ENCODE data around the gene MAP4.

DNA sequence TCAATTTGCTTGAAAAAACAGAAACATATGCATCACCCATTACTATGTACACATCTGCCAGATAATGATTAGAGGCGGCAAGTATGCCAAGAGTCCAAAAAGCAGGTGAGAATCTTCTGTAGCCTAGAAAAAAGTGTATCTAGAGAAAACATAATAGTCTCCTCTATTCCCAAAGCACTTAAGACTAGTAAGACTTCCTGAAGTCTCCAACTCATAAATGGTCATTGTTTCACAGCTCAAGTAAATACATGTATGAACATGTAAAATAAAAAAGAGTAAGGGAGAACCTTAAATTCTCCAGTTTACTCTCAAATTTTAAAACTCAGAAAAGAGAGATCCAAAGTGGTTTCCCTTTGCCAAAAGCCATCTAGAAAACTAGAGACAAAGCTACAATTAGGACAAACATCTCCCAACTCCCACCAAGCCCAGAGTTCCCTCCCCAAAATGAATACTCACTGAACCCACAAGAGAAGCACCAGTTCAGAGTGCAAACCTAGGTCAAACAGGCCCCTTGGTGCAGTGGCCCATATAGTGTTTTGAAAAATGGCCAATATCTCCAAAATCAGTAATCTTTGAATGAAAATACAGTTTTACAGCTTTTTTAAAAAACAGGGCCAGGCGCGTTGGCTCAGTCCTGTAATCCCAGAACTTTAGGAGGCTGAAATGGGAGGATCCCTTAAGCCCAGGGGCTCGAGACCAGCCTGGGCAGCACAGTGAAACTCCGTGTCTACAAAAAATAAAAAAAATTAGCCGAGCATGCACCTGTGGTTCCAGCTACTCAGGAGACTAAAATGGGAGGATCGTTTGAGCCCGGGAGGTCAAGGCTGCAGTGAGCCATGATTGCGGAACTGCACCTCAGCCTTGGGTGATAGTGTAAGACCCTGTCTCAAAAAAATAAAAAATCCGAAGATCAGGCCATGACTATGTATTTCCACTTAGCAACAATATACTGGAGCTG is 11.0 kb upstream of the MAP4 start:
- TF ChIP-seq POLR2AphosphoS5 (IDR thresholded peaks at IDR 0.05) (no peak), POLR2A (IDR thresholded peaks at IDR 0.05; ENCODE audit: low read depth) (no peak), EP300 (IDR thresholded peaks at IDR 0.05) (no peak)
- TF ChIP-seq, protein P1, sequence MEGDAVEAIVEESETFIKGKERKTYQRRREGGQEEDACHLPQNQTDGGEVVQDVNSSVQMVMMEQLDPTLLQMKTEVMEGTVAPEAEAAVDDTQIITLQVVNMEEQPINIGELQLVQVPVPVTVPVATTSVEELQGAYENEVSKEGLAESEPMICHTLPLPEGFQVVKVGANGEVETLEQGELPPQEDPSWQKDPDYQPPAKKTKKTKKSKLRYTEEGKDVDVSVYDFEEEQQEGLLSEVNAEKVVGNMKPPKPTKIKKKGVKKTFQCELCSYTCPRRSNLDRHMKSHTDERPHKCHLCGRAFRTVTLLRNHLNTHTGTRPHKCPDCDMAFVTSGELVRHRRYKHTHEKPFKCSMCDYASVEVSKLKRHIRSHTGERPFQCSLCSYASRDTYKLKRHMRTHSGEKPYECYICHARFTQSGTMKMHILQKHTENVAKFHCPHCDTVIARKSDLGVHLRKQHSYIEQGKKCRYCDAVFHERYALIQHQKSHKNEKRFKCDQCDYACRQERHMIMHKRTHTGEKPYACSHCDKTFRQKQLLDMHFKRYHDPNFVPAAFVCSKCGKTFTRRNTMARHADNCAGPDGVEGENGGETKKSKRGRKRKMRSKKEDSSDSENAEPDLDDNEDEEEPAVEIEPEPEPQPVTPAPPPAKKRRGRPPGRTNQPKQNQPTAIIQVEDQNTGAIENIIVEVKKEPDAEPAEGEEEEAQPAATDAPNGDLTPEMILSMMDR (IDR thresholded peaks at IDR 0.05), result no peak

All from esophagus muscularis mucosa (tissue), 4 donors.